Mucosa of descending colon (tissue), 3 donors: ENCODE results near the gene PBOV1. TPM values are rescaled to one million over a fixed set of nuclear protein-coding genes. Genes with fewer than 3 reads are reported as not detected.
"Not testable (repeated sequence)": the region's sequence is repeated elsewhere in the genome, so short reads cannot be mapped to it uniquely, and the experiment has no call there.

ENCODE experiments used
- ATAC-seq: fragments of 200-7000 bp; cut with Tn5 transposase; one replicate; pipeline ENCODE4 v1.9.1; 2020; ENCODE audit warnings: mild to moderate bottlenecking, moderate library complexity
- DNase-seq, 3 donors: peaks; one replicate each; pipeline ENCODE4 v3.0.0-alpha.2; 2020
- H3K36me3 ChIP-seq: fragments of 200-600 bp; one replicate; pipeline ENCODE4 v1.8.0; 2021; ENCODE audit warnings: low read depth, mild to moderate bottlenecking
- H3K4me1 ChIP-seq: fragments of 200-600 bp; one replicate; pipeline ENCODE4 v1.8.0; 2021; ENCODE audit warnings: low read depth, mild to moderate bottlenecking
- H3K4me3 ChIP-seq: fragments of 200-600 bp; one replicate; pipeline ENCODE4 v1.8.0; 2021; ENCODE audit warnings: mild to moderate bottlenecking
- H3K9me3 ChIP-seq: fragments of 200-600 bp; one replicate; pipeline ENCODE4 v1.8.0; 2021; ENCODE audit warnings: mild to moderate bottlenecking
- CTCF ChIP-seq: fragments of 200-600 bp; IDR thresholded peaks from one replicate; pipeline ENCODE4 v1.8.0; 2022; ENCODE audit warnings: antibody characterized with exemption, mild to moderate bottlenecking
- intact Hi-C, 2 donors: fragments of 100-400 bp; cut with DNase I in 1 of 2; cut with micrococcal nuclease in 1 of 2; formaldehyde crosslinking; loops; one replicate each; pipeline versions ENCODE4 v1.11.0 to v1.11.1; 2022; cut with DNase I, micrococcal nuclease
- total RNA-seq, 3 donors: library from RNA; stranded (reverse); fragmentation: NEBNext Ultra II Directional in 2 of 3; extraction: Animal tissue kit (Norgen Biotek cat#: 25700) in 2 of 3; gene quantifications; one replicate each; pipeline versions ENCODE4 v1.2.1 to v1.2.4, GENCODE V29; 2021 to 2023
- donor health status: DM: no; HTN: no; CAD: no; lungs with moderate emphysema.
- donor health status: DM: no; HTN: no; CAD: no.
- donor health status: DM: no; HTN: yes; CAD: no.

PBOV1 gene
- total RNA-seq, 3 donors from 2014 or later = not detected

GRCh38 chr6:138215093-138215782, 3.1 kb downstream of the PBOV1 start:
- H3K4me3 ChIP-seq = no peak overlapping the region
- ATAC-seq = peak; percentile 75
- H3K9me3 ChIP-seq = no peaks in the 10 kb centered on the region
- DNase-seq = peak in 2 of 3 donors; percentile 45 to 81
- no peaks in the 10 kb centered on the region for H3K36me3 ChIP-seq
- no peak for TF ChIP-seq CTCF
- H3K4me1 ChIP-seq = peaks cover 11% of the 10 kb centered on the region
- intact Hi-C loops = no loop called here

- H3K4me1 ChIP-seq, intact Hi-C loops, ATAC-seq: not testable (repeated sequence)
These were observed 5.8 kb downstream of the PBOV1 start for GRCh38 chr6:138212530-138212929.

GRCh38 chr6:138211601-138212000, 6.7 kb downstream of the PBOV1 start:
- peak; percentile 57 for ATAC-seq

More at GRCh38 chr6:138212530-138212929, 5.8 kb downstream of the PBOV1 start:
- not testable (repeated sequence) for H3K36me3 ChIP-seq, H3K9me3 ChIP-seq, DNase-seq, H3K4me3 ChIP-seq

GRCh38 chr6:138211048-138211581, 7.2 kb downstream of the PBOV1 start:
- ATAC-seq (peak; percentile 71), DNase-seq (no peak)
- Histone ChIP-seq H3K4me3 (no peak overlapping the region), H3K4me1 (no peaks in the 10 kb centered on the region), H3K9me3 (no peaks in the 10 kb centered on the region), H3K36me3 (no peaks in the 10 kb centered on the region)
- TF ChIP-seq CTCF = no peak
- intact Hi-C loops = no loop called here

More at GRCh38 chr6:138211601-138212000, 6.7 kb downstream of the PBOV1 start:
- no peak for DNase-seq
- Histone ChIP-seq H3K4me1 (no peaks in the 10 kb centered on the region), H3K9me3 (no peaks in the 10 kb centered on the region), H3K4me3 (no peak overlapping the region), H3K36me3 (no peaks in the 10 kb centered on the region)
- no peak for TF ChIP-seq CTCF
- intact Hi-C loops = no loop called here

GRCh38 chr6:138206862-138207261, 11.4 kb downstream of the PBOV1 start:
- Histone ChIP-seq H3K9me3 (no peaks in the 10 kb centered on the region), H3K4me3 (no peak overlapping the region), H3K4me1 (no peaks in the 10 kb centered on the region), H3K36me3 (no peaks in the 10 kb centered on the region)
- no peak for DNase-seq
- TF ChIP-seq CTCF = no peak
- intact Hi-C loops = no loop called here
- no peak for ATAC-seq

- Histone ChIP-seq H3K36me3 (no peaks in the 10 kb centered on the region), H3K4me1 (no peaks in the 10 kb centered on the region), H3K4me3 (no peak overlapping the region), H3K9me3 (no peaks in the 10 kb centered on the region)
- no peak for DNase-seq
- TF ChIP-seq CTCF = no peak
- intact Hi-C loops = no loop called here
- ATAC-seq = no peak
These were observed 12.7 kb downstream of the PBOV1 start for GRCh38 chr6:138205437-138206094.
